ENCODE measurements around the gene PLEKHG4.
A peak's percentile ranks its signal among the peaks of the same experiment; 100 is the strongest.

PLEKHG4 gene

DNA sequence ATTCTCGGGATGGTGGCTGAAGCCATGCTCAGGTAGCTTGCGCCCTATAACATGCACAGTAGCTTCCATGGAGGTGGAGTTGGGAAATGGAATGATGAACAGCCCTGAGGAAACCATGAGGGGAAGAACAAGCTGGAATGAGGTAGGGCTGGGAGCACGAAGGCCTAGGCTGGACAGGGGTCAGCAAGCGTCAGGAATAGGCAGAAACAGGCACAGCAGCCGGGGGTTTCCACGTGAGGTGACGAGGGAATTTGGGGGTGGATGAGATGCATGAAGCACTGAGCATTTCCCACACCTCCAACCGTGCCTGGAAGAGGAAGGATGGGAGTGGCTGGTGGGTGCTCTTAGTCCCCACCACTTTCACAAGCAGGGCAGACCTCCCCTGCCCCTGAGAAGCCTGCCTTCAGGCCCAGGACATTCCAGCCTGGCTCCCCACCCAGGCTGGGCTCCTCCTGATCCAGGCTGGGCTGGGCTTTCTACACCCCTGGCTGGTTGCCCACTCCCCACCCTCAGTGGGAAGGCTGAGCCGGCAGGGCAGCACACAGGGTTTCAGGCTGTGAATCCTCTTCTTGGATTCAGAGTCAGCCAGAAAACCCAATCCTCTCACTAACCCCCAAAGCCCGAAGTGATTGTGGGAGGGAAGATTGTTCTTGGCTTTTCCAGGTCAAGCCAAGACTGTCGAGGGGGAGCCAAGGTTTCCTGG is 21.9 kb downstream of the PLEKHG4 start:
- TF ChIP-seq, protein P1, sequence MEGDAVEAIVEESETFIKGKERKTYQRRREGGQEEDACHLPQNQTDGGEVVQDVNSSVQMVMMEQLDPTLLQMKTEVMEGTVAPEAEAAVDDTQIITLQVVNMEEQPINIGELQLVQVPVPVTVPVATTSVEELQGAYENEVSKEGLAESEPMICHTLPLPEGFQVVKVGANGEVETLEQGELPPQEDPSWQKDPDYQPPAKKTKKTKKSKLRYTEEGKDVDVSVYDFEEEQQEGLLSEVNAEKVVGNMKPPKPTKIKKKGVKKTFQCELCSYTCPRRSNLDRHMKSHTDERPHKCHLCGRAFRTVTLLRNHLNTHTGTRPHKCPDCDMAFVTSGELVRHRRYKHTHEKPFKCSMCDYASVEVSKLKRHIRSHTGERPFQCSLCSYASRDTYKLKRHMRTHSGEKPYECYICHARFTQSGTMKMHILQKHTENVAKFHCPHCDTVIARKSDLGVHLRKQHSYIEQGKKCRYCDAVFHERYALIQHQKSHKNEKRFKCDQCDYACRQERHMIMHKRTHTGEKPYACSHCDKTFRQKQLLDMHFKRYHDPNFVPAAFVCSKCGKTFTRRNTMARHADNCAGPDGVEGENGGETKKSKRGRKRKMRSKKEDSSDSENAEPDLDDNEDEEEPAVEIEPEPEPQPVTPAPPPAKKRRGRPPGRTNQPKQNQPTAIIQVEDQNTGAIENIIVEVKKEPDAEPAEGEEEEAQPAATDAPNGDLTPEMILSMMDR (IDR thresholded peaks at IDR 0.05; ENCODE audit: control insufficient read depth, insufficient read depth, low read depth, low read length, missing control alignments), result no peak

DNA sequence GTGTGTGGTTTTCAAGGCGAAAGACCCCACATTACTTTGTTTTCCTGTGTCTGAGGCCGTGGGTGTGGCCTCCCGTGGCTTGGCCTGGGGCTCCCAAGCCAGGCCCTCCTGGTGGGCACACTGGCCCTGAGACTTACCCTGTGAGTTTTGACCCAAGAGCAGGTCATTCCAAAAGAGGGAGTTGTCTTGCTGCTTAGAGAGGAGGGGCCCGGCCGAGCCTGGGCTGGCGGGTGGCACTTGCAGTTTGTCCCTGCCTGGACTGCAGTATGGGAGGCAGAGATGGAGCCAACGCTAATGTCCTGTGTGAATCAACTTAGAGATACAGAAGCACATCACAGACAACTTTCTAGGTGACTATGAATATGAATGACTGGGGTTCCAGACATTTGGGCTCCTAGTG is 22.7 kb downstream of the PLEKHG4 start:
- TF ChIP-seq, protein P1 (IDR thresholded peaks at IDR 0.05; ENCODE audit: control insufficient read depth, insufficient read depth, low read depth, low read length, missing control alignments), result no peak
- no peak overlapping the region for H3K4me3 ChIP-seq (ENCODE audit: control insufficient read depth, low read depth, low read length)
- DNase-seq (ENCODE audit: low read depth), result no peak

More for the DNA sequence above, 21.9 kb downstream of the PLEKHG4 start:
- no peak for DNase-seq (ENCODE audit: low read depth)
- H3K4me3 ChIP-seq (ENCODE audit: control insufficient read depth, low read depth, low read length), result no peak overlapping the region

DNA sequence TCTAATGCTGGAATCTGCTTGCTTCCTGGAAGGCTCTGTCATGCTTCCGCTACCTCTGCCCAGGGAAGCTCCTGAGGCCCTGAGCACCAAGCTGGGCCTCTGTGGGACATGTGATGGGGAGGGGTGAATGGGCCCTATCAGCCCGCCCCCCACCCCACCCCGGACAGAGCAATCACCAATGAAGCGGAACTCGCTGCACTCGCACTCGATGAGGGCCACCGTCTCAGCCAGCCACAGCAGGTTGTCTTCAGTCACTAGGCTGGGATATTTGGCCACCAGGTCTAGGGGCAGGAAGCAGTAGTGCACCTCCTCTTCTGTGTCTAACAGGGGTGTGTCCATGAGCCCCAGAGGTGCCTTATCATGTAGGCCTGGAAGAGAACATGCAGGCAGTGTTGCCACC is 23.6 kb downstream of the PLEKHG4 start:
- TF ChIP-seq, protein P1 (IDR thresholded peaks at IDR 0.05; ENCODE audit: control insufficient read depth, insufficient read depth, low read depth, low read length, missing control alignments), result no peak
- H3K4me3 ChIP-seq (ENCODE audit: control insufficient read depth, low read depth, low read length), result no peak overlapping the region
- no peak for DNase-seq (ENCODE audit: low read depth)

DNA sequence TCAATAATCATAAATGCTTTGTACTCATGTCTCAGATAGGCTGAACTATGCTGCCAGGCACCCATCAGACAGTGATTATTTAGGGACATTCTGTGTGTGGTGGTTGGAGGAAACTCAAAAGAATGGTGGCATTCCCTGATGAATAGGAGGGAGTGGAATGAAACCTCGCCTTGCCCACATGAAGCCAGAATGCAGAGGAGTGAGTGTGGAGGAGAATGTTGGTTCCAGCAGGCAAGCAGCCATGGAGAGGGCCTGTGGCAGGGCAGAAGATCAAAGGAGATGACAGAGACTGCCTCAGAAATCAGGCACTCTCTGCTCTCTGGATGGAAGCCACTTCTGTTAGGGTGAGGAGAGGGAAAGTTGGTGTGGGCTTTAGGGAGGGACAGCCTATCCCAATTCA is 24.7 kb downstream of the PLEKHG4 start:
- peak; percentile 5 for DNase-seq (ENCODE audit: low read depth)
- TF ChIP-seq, protein P1 (IDR thresholded peaks at IDR 0.05; ENCODE audit: control insufficient read depth, insufficient read depth, low read depth, low read length, missing control alignments), result no peak
- no peak overlapping the region for H3K4me3 ChIP-seq (ENCODE audit: control insufficient read depth, low read depth, low read length)

DNA sequence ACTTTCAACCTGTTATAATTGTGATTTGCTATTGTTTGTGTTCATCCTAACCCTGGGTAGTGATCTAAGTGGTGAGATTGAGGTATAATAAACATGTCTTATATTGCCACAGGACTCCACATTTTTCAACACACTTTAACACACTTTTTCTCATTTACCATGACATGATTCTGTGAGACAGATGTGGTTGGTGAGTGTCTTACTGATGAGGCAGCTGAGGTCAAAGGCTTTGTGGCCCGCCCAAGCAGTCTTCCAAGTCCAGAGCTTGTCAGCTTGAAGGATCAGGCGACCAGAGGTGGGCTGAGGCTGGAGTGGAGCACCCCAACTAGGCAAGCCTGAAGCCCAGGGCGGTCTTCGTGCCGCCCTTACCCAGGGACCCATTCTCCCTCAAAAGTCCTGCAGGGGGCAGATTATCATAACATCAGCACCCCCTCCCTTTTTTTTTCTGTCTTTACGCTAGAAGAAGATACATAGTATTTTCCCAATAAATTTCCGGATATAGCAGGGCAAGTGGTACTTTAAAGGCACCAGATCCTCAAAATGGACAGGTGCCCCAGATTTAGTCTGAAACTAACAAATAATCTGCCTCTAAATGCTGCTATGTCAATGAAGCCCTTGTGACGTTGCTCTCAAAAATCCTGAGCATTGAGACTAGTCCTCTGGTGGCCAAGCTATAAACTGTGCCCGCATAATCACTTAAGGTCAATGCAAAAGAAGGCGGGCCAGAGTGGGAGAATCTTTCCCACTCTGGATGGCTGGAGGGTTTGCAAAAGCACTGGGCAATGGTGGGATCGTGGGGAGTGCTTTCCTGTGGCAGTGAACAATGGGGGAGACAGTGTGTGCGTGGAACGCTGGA is 26.1 kb downstream of the PLEKHG4 start:
- DNase-seq (ENCODE audit: low read depth), result no peak
- H3K4me3 ChIP-seq (ENCODE audit: control insufficient read depth, low read depth, low read length), result no peak overlapping the region
- TF ChIP-seq, protein P1 (IDR thresholded peaks at IDR 0.05; ENCODE audit: control insufficient read depth, insufficient read depth, low read depth, low read length, missing control alignments), result no peak

DNA sequence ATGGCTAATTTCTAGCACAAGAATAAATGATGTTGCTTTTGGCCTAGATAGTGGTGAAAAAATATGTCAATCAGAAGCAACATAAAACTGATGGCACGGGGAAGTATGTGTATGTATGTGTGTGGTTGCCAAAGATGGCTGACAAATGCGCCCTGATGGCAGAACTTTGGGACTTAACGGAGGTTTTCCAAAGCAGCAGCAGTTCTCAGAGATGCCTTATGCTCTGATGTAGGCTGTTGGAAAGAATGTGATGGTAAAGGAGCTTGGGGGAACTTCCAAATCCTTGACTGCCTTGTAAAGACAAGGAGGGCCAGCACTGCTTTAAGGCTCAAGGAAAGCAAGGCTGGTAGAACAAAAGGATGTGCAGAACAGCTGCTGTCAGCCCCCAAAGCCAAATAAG is 31.2 kb downstream of the PLEKHG4 start:
- TF ChIP-seq, protein P1 (IDR thresholded peaks at IDR 0.05; ENCODE audit: control insufficient read depth, insufficient read depth, low read depth, low read length, missing control alignments), result no peak
- H3K4me3 ChIP-seq (ENCODE audit: control insufficient read depth, low read depth, low read length), result no peak overlapping the region
- DNase-seq (ENCODE audit: low read depth), result no peak

Measured in AG09309 (cell line).